HFF-Myc (cell line): ENCODE data around the gene SH3TC1.

Experiments used
- DNase-seq: peaks from one replicate; pipeline ENCODE4 v3.0.0-alpha.2; 2011; ENCODE audit warnings: low read depth; ENCODE audit errors: extremely low read depth
- H3K4me3 ChIP-seq: replicated peaks from 2 replicates; pipeline ENCODE4 v1.5.1; 2011; ENCODE audit warnings: low read depth, mild to moderate bottlenecking, control low read depth, low read length
- TF ChIP-seq, protein P1 (sequence below): IDR thresholded peaks from 2 replicates; pipeline ENCODE4 v1.5.1; 2012; ENCODE audit warnings: mild to moderate bottlenecking, low read depth, low read length, control low read depth; ENCODE audit errors: missing control alignments

The SH3TC1 gene

DNA sequence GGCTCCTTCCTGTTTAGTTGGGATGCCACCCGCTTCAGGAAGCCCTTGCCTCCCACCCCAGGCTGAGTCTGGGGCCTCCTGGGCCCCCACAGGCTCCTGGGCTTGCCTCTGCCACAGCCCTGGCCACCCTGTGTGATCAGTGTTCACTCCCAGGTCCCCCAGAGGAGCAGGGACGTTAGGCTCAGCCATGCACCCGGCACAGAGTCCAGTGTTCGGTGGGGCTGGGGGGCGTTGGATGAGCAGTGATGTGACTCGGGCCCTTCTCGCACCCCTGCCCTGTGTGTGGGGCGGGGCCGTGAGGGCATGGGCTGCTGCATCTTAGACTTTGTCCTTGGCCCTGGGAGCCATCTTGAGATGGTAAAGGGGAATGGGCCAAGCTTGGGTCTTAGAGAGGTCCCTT lies 40.6 kb downstream of the SH3TC1 start:
- no peak for DNase-seq
- H3K4me3 ChIP-seq = no peak overlapping the region
- TF ChIP-seq, protein P1, sequence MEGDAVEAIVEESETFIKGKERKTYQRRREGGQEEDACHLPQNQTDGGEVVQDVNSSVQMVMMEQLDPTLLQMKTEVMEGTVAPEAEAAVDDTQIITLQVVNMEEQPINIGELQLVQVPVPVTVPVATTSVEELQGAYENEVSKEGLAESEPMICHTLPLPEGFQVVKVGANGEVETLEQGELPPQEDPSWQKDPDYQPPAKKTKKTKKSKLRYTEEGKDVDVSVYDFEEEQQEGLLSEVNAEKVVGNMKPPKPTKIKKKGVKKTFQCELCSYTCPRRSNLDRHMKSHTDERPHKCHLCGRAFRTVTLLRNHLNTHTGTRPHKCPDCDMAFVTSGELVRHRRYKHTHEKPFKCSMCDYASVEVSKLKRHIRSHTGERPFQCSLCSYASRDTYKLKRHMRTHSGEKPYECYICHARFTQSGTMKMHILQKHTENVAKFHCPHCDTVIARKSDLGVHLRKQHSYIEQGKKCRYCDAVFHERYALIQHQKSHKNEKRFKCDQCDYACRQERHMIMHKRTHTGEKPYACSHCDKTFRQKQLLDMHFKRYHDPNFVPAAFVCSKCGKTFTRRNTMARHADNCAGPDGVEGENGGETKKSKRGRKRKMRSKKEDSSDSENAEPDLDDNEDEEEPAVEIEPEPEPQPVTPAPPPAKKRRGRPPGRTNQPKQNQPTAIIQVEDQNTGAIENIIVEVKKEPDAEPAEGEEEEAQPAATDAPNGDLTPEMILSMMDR = no peak

DNA sequence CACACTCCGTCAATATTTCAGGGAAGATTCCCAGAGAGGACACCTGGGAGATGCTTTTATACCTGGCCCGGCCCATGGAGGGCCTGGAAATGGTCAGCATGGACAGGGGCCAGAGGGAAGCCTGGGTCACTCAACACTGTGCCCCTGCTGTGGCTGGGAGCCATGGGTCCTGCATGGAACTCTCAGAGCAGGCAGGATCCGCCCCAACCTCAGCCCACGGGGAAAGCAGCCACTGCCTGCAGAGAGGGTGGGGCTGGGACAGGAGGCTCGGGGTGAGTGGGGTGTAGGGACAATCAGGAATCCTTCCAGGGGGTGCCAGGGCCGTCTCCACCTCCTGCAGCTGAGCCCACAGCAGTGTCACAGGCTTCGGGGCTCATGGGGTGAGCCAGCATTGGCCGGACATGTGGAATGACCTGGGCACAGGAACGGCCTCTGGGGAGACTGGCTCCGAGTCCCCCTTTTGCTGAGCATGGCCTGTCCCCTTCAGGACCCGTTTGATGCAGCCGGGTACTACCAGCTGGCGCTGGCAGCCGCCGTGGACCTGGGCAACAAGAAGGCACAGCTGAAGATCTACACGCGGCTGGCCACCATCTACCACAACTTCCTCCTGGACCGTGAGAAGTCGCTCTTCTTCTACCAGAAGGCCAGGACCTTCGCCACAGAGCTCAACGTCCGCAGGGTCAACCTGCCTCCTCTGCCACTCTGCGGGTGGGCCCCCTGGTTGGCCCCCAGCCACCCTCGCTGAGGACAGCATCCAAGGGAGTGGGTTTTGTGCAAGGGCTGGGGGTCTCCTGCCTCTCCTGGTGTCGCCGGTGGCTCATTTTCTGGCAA lies 41.3 kb downstream of the SH3TC1 start:
- no peak overlapping the region for H3K4me3 ChIP-seq
- TF ChIP-seq, protein P1 = no peak
- no peak for DNase-seq

DNA sequence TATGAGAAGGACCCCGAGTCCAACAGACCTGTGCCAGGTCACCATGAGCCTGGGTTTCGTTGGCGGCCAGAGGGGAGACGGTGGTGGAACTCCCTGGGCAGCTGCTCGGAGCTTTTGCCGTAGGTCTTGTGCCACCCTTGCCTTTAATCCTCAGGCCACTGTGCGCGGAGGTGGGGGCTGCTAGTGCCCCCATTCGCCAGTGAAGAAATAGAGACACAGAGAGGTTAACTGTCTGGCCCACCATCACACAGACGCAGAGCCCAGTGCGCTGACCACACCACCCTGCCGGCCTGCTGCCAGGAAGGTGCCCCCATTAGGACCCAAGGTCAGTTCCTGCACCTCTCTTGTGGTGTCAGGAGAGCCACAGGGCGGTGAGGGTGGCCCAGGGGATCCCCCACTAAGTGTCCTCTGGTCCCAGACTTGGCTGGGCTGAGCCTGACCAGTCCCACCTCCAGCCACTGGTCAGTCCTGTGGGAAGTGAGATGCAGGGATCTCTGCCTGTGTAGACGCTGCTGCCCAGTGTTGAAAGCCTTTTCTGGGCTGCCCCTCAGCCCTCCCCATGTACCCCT lies 42.2 kb downstream of the SH3TC1 start:
- DNase-seq = no peak
- TF ChIP-seq, protein P1 = no peak
- H3K4me3 ChIP-seq = no peak overlapping the region

DNA sequence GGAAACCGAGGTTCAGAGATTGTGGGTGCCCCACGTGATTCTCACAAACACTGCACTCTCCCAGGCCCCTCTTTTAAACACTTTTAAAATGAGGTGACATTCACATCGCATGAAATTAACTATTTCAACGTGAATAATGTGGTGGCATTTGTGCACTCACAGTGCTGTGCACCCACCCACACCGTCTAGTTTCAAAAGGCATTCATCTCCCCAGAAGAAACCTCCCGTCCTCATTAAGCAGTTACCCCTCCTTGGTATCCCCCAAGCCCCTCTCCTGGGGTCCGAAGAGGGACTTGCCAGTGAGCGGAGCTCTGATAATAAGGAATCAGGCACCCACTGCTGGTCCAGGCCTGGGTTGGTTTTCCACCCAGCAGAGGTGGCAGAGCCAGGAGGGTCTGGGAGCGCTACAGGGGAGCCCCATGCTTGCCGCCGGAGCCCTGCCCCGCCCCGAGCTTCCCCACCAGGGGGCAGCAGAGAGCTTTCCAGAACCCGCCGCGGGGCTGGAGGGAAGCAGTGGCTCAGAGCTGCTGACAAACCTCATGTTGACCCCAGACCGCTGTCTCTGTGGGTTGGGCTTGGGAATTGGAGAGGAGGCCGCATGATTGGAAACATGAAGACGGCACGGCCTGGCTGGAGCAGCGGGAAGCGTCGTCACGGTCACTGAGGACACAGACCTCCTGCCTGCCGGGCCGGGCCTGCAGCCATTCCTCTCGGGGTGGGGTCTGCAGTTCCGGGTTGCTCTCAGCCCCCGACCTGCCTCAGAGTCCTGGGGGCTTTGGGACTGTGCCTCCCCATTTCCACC lies 43.0 kb downstream of the SH3TC1 start:
- DNase-seq = peak; percentile 83
- no peak overlapping the region for H3K4me3 ChIP-seq
- TF ChIP-seq, protein P1 = peak; percentile 98

DNA sequence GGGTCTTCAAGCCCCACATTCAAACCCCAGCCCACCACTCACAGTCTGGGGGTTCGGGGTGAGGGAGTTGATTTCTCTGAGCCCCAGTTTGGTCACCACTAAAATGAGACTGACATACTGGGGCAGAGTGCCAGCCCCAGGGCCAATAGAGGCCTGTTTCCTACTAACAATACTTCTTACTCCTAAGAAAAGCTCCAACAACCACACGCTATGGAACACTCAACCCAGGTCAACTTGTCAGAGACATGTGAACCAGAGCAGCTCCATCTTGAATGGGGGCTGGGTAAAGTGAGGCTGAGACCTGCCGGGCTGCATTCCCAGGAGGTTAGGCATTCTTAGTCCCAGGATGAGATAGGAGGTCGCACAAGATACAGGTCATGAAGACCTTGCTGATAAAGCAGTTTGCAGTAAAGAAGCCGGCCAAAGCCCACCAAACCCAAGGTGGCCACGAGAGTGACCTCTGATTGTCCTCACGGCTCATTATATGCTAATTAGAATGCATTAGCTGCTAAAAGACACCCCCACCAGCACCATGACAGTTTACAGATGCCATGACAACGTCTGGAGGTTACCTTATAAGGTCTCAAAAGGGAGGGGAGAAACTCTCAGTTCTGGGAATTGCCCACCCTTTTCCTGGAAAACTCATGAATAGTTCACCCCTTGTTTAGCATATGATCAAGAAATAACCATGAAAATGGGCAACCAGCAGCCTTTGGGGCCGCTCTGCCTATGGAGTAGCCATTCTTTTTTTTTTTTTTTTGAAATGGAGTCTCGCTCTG lies 43.9 kb downstream of the SH3TC1 start:
- TF ChIP-seq, protein P1 = no peak
- no peak for DNase-seq
- no peak overlapping the region for H3K4me3 ChIP-seq
